ENCODE results near the gene KCNH2. TPM values are rescaled to one million over a fixed set of nuclear protein-coding genes. Genes with fewer than 3 reads are reported as not detected.
A peak's percentile ranks its signal among the peaks of the same experiment; 100 is the strongest.

KCNH2 gene
- total RNA-seq, 1 donor from 2014 or later = not detected

GRCh38 chr7:150994838-150995510, 16.9 kb upstream of the KCNH2 start:
- no peak for DNase-seq (ENCODE audit: low read depth in 2 of 2)

GRCh38 chr7:150994141-150994837, 16.2 kb upstream of the KCNH2 start:
- peak in 1 of 2 donors; percentile 92 for DNase-seq (ENCODE audit: low read depth in 2 of 2)

GRCh38 chr7:150993511-150993910, 15.4 kb upstream of the KCNH2 start:
- DNase-seq (ENCODE audit: low read depth in 2 of 2) = peak in 1 of 2 donors; percentile 83

GRCh38 chr7:150992833-150993302, 14.7 kb upstream of the KCNH2 start:
- DNase-seq (ENCODE audit: low read depth in 2 of 2) = peak; percentile 76 to 83

- no peak for DNase-seq (ENCODE audit: low read depth in 2 of 2)
Observed at GRCh38 chr7:150992051-150992640, 14.0 kb upstream of the KCNH2 start.

- no peak for DNase-seq (ENCODE audit: low read depth in 2 of 2)
Observed at GRCh38 chr7:150990416-150991186, 12.5 kb upstream of the KCNH2 start, which contains the start of gene NOS3. NOS3 (plus strand) TSS chr7:150991017; CDS start chr7:150993804, 2,787 bp downstream.

GRCh38 chr7:150989456-150989855, 11.3 kb upstream of the KCNH2 start:
- DNase-seq (ENCODE audit: low read depth in 2 of 2) = no peak

GRCh38 chr7:150988230-150989226, 10.4 kb upstream of the KCNH2 start:
- DNase-seq (ENCODE audit: low read depth in 2 of 2) = peak; percentile 61 to 83

GRCh38 chr7:150986556-150986955, 8.4 kb upstream of the KCNH2 start:
- DNase-seq (ENCODE audit: low read depth in 2 of 2) = no peak

- DNase-seq (ENCODE audit: low read depth in 2 of 2) = peak in 1 of 2 donors; percentile 66
Observed at GRCh38 chr7:150986099-150986512, 8.0 kb upstream of the KCNH2 start.

GRCh38 chr7:150983893-150984368, 5.8 kb upstream of the KCNH2 start:
- peak in 1 of 2 donors; percentile 54 for DNase-seq (ENCODE audit: low read depth in 2 of 2)

GRCh38 chr7:150982351-150982750, 4.2 kb upstream of the KCNH2 start:
- DNase-seq (ENCODE audit: low read depth in 2 of 2) = no peak

GRCh38 chr7:150981644-150982043, 3.5 kb upstream of the KCNH2 start:
- no peak for DNase-seq (ENCODE audit: low read depth in 2 of 2)

- DNase-seq (ENCODE audit: low read depth in 2 of 2) = no peak
Observed at GRCh38 chr7:150980663-150981062, 2.5 kb upstream of the KCNH2 start.

- DNase-seq (ENCODE audit: low read depth in 2 of 2) = no peak
Observed at GRCh38 chr7:150979713-150980390, 1.7 kb upstream of the KCNH2 start.

- no peak for DNase-seq (ENCODE audit: low read depth in 2 of 2)
Observed at GRCh38 chr7:150977382-150978125, 567 bp downstream of the KCNH2 start.

- no peak for DNase-seq (ENCODE audit: low read depth in 2 of 2)
Observed at GRCh38 chr7:150976529-150977381, 1.4 kb downstream of the KCNH2 start.

Data from dermis microvascular lymphatic vessel endothelial cell (primary cell).